Vagina (tissue), 2 donors: ENCODE data around the gene NR2C1.

Experiments used
- CTCF ChIP-seq, 3 experiments: fragments of 450-650 bp in 2 of 3; fragments of 200-600 bp in 1 of 3; sonication (generic) in 1 of 3; IDR thresholded peaks; one replicate each; pipeline ENCODE4 v1.5.1; 2017 to 2019; ENCODE audit warnings: antibody characterized with exemption in 3 of 3, mild to moderate bottlenecking in 2 of 3, moderate library complexity in 2 of 3
- POLR2A ChIP-seq, 2 donors: fragments of 450-650 bp; IDR thresholded peaks; one replicate each; pipeline ENCODE4 v1.6.1; 2017; ENCODE audit warnings: antibody characterized with exemption in 2 of 2, mild to moderate bottlenecking in 2 of 2, moderate library complexity in 2 of 2
- POLR2AphosphoS5 ChIP-seq, 2 donors: sonication (generic); formaldehyde crosslinking; IDR thresholded peaks; one replicate each; pipeline ENCODE4 v1.9.0; 2017; ENCODE audit warnings: antibody characterized with exemption in 2 of 2, mild to moderate bottlenecking in 2 of 2, low read depth in 1 of 2; ENCODE audit not compliant: insufficient read depth in 1 of 2

GRCh38 chr12:94972795-94973194 is 100.6 kb downstream of the NR2C1 start:
- TF ChIP-seq POLR2A (IDR thresholded peaks at IDR 0.05) (no peak), POLR2AphosphoS5 (IDR thresholded peaks at IDR 0.05; ENCODE audit: insufficient read depth in 1 of 2, low read depth in 1 of 2) (no peak), CTCF (IDR thresholded peaks at IDR 0.05) (no peak)
